IPS-18c (cell line): ENCODE measurements around the gene CSK.
A peak's percentile ranks its signal among the peaks of the same experiment; 100 is the strongest.

Experiments used
- H3K4me3 ChIP-seq: 2 replicates; pipeline ENCODE4 v1.7.0; 2013; ENCODE audit warnings: low read depth, mild to moderate bottlenecking, low read length, moderate library complexity; ENCODE audit not compliant: insufficient read depth
- H3K9me3 ChIP-seq: one replicate; pipeline ENCODE4 v1.6.1; 2013; ENCODE audit warnings: mild to moderate bottlenecking, low read length, moderate library complexity; ENCODE audit not compliant: control insufficient read depth, insufficient read depth

CSK gene

DNA sequence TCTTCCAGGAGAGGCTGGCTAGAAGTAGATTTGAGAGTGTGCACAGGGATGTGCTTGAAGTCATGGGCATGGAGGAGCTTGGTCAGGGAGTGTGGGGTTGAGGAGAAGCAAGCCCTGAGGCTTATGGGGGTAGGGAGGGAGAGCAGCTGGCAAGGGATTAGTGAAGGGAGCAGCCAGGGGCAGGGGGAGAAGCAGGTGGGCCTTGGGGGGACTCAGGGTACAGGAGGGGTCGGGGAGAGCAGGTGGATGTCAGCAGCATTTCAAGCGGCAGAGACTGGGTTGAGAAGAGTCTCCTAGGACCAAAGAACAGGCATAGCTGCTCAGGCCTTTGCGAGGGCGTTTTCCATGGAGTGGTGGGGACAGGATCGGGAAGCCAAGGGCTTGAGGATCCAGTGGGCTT is 27.4 kb downstream of the CSK start:
- no peak overlapping the region for H3K4me3 ChIP-seq
- peaks cover 2% of the 10 kb centered on the region for H3K9me3 ChIP-seq

DNA sequence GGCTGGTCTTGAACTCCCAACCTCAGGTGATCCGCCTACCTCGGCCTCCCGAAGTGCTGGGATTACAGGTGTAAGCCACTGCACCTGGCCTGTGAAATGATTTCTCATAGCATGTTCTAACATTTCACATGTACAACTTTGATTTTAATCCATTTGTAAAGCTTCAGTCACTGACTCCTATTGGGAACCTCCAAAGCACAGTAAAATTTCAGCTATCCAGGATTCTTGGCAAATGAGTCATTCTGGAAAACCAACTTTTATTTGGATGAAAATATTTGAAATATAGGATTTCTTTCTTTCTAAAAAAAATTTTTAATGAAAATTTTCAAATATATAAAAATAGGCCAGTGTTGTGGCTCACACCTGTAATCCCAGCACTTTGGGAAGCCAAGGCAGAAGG is 28.1 kb downstream of the CSK start:
- H3K4me3 ChIP-seq = no peak overlapping the region
- H3K9me3 ChIP-seq = peaks cover 2% of the 10 kb centered on the region

DNA sequence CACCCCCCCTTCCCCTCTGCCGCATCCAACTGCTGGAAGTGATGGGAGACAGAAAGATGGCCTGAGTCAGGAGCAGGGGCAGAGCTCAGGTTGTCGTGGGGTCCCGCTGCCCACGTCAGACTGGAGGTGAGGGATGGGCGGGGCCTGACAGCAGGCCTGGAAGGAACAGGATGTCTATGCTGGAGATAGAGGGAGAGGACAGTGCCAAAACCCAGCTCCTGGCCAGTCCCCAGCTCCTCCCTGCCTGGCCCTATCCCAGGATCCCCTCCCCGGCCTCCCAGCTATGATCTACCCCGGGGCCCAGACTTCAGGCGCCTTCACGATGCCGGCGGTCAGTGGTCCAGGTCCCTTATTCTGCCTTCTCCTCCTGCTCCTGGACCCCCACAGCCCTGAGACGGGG is 30.7 kb downstream of the CSK start, which contains the start of gene LMAN1L:
Gene LMAN1L (plus strand): TSS at position 303 of the 400 bp plus-strand sequence. CDS start 20 bp downstream, at position 323.
- Histone ChIP-seq H3K4me3 (no peak within 1 kb of the TSS), H3K9me3 (no peaks in the 10 kb centered on the region)

DNA sequence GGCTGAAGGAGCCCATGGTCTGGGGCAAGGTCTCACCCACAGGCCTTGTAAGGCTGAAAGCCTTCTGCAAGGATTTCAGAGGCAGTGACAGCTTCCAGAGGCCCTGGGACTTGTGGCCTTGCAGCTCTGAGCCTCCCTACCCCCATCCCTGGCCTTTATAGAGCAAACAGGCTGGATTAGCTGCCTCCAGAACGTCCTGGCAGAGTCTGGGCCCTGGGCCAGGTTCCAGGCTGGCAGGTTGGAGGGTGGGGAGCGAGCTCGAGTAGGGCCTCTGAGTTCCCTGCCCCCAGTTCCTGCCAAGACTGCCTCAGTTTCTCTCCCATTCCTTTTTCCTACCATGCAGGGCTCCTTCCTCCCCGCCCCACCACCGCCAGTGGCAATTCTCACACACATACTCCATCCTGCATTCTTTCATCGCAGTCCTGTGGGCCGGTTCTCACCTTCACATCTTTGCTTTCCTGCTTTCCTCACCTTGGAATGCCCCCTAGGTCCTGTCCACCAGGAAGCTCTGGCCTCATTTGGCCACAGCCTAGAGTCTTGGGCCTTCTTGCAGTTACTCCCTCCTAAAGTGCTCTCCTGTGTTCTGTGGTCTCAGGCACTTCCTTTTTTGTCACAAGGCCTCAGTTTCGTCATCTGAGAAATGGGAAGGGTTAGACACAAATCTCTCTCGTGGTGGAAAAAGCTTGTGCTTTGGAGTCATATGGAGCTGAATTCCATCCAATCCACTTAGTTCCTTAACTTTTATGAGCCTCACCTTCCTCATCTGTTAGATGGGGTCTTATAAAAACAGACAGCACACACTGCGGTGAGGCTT is 33.4 kb downstream of the CSK start:
- H3K4me3 ChIP-seq = no peak overlapping the region
- peaks cover 2% of the 10 kb centered on the region for H3K9me3 ChIP-seq

DNA sequence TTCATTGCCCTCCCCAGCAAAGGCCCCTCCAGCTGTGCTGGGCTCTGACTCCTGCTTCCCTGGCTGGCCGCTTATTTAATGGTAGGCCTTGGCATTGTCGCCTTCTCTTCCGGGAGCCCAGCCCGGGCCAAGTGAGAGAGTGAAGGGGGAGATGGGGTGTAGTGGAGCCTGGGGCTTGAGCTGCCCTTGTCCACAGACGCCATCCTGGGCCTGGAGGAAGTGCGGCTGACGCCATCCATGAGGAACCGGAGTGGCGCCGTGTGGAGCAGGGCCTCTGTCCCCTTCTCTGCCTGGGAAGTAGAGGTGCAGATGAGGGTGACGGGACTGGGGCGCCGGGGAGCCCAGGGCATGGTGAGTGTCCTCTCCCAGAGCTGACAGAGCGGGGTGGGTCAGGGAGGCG is 34.1 kb downstream of the CSK start:
- peaks cover 2% of the 10 kb centered on the region for H3K9me3 ChIP-seq

DNA sequence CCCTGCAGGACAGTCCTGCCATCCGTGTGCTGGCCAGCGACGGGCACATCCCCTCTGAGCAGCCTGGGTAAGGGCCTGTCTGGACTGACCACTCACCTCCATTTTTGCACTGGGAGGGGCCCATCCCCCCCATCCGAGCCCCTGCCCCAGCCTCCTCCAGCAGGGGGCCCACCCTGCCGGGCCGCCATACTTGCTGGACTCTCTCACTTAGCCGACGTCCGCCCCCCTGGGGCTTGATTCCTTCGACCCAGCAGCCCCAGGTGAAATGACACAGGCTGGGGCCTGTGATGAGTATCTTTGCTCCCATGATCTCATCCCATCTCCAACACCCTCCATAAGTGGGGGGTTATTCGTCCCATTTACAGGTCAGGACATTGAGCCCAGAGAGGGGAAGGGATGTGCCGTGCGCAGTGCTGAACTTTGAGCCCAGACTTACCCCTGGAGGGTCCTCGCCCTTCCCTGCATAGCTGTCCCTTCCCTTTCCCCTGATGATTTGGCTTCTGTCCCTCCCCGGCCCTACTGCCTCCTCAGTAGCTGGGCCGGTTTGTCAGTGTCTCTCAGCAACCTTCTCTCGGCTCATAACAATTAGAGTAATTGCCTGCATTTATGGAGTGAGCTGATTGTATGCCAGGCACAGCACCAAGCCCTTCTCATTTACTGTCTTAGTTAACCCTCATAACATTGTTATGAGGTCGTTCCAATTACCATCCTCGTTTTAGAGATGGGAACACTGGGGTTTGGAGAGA is 34.9 kb downstream of the CSK start:
- Histone ChIP-seq H3K9me3 (peaks cover 2% of the 10 kb centered on the region), H3K4me3 (no peak overlapping the region)

More for the DNA sequence above, 34.1 kb downstream of the CSK start:
- H3K4me3 ChIP-seq = no peak overlapping the region

DNA sequence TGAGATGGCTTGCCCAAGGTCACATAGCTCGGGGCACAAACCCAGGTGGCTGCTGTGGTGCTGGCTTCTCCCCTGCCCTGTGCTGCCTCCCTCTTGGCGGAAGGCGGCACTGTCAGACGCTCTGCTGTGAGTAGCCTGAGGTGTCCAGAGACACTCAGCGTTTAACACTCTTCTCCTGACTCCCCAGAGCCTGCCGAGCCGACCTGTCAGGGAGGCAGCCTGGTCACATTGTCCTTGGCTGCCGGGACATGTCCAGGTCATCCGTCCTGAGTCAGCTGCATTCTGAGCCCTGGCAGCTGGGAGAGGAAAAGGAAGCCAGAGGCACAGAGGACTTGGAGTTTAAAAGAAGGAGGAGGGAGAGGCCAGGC is 35.5 kb downstream of the CSK start:
- no peak overlapping the region for H3K4me3 ChIP-seq
- H3K9me3 ChIP-seq = peaks cover 2% of the 10 kb centered on the region

DNA sequence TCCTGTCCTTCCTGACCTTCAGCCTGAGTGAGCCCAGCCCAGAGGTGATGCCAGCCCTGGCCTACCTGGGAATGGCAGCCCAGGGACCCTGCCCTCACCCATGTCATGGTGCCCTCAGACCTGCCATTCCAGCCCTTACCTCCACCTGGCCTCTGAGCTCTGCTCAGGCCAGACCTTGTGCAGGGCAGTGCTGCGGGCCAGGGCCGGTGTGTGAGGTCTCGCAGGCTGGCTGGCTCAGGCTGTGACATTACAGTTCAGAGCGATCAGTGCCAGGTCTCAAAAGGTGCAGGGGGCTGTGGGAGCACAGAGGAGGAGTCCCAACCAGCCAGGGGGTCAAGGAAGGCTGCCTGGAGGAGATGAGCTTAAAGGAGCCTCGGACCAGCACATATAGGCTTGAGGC is 38.2 kb downstream of the CSK start:
- H3K9me3 ChIP-seq = peaks cover 2% of the 10 kb centered on the region
- no peak overlapping the region for H3K4me3 ChIP-seq

DNA sequence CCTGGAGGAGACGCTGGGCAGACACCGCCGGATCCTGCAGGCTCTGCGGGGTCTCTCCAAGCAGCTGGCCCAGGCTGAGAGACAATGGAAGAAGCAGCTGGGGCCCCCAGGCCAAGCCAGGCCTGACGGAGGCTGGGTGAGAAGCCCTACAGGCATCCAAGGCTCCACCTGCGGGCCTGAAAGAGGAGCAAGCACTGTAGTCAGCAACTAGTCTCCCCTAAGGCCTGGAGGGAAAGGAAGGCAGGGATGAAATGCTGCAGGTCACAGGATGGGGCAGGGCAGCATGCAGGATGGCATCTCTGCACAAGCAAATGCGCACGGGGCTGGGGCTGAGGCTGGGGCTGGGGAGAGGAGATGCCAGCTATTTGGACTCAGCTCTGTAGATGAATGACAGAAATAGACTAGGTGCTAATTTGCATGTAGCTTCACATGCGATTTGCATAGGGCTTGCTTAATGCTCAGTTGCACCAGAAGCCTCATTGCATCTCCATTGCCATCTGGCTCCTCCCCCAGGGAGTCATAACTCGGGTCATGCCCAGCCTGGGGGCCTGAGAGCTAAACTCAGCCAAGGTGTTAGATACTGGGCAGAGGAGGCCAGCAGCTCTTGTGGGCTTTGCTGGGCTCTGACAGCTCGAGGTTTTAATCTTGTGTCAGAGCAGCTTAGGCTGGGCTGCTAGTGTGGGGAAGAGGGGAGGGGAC is 39.4 kb downstream of the CSK start:
- H3K9me3 ChIP-seq = peaks cover 2% of the 10 kb centered on the region
- H3K4me3 ChIP-seq = no peak overlapping the region

DNA sequence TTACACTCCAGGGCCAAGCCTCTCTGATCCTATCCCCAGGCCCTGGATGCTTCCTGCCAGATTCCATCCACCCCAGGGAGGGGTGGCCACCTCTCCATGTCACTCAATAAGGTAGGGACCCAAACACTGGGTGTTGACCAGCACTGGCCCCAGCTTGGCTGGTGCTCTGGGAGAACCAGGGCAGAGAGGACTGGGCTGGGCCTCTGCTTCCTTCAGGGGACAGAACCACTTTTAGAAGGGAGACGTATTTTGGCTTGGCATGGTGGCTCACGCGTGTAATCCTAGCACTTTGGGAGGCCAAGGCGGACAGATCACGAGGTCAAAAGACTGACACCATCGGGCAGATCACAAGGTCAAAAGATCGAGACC is 39.9 kb downstream of the CSK start:
- H3K9me3 ChIP-seq = peaks cover 2% of the 10 kb centered on the region
- H3K4me3 ChIP-seq = no peak overlapping the region

DNA sequence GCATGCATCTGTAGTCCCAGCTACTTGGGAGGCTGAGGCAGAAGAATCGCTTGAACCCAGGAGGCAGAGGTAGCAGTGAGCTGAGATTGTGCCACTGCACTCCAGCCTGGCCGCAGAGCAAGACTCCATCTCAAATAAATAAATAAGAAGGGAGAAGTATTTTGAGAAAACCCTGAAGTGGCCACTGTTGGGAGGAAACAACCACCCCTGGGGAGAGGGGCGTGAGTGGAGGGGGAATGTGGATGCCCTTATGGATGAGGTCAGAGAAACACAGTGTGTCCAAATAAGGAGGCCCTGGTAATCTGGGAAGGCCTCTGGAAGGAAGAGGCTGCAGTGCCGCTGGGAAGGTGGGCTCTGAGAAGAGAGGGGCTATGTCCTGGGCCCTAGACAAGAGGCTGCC is 40.4 kb downstream of the CSK start:
- Histone ChIP-seq H3K9me3 (peaks cover 2% of the 10 kb centered on the region), H3K4me3 (no peak overlapping the region)

DNA sequence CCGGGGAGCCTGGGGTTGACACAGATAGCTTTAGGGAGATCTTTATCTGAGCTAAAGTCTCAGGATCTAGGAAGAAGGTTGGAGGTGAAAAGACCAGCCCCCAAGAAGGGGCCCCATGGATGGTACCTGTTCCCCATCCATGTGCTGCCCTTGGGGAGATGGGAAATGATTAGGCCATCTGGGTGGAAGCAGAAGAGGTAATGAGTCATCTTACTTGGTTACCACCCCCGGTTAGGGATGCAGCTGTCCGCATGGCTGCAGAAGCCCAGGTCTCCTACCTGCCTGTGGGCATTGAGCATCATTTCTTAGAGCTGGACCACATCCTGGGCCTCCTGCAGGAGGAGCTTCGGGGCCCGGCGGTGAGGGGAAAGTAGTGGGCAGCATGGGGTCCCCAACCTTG is 41.4 kb downstream of the CSK start:
- Histone ChIP-seq H3K9me3 (peaks cover 2% of the 10 kb centered on the region), H3K4me3 (no peak overlapping the region)

DNA sequence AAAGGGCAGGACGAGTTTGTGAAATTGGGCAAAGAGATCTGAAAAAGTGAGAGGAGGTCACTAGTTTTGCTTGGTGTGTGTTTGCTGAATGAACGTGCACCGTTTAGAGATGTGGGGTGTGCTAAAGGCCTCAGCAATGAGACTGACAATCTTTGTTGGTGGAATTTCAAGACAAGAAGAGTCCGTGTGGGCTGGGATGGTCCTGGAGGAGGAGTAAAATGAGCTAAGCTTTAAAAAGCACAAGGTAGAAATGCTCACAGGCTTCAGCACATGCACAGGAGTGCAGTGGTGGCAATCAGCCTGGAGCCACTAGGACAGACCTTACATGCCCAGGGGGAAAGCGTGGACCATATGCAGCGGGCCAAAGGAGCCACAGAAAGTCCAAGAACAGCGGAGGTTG is 43.1 kb downstream of the CSK start:
- Histone ChIP-seq H3K9me3 (no peaks in the 10 kb centered on the region), H3K4me3 (no peak overlapping the region)

DNA sequence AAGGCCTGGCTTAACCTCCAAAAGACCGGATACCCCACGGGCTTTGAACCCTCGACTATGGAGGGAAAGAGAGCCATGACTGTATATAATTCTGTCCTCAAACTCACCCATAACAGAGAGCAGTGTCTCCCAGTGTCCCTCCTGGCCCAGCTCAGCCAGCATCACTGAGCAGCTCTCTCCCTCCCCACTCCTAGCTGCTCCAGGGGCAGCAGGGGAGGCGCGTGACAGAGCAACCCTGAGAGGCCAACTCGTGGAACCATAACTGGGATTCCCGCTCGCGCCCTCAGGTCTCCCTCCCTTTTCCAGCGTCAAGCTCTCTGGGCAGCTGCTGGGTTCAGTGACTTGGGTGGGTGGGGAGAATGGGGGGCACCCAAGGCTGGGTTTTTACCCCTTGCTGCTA is 44.0 kb downstream of the CSK start:
- Histone ChIP-seq H3K9me3 (no peaks in the 10 kb centered on the region), H3K4me3 (no peak overlapping the region)

DNA sequence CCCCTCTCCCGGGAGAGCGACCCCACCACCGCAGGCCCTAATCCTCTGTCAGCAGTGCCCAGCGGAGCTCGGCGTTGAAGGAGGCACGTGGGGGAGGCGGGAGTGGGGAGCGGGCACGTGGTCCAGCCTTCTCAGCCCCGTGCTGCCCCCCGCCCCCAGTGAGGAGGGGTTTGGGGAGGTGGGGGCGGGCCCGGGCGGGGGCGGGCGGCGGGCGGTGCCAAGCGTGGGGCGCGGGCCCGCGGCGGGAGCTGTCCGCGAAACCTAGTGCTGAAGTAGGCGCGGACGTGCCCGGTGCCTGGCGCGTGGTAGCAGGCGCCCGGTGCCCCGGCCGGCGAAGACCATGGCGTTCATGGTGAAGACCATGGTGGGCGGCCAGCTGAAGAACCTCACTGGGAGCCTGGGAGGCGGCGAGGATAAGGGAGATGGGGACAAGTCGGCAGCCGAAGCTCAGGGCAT is 44.5 kb downstream of the CSK start, which contains the start of gene CPLX3:
Gene CPLX3 (plus strand): TSS at position 264 of the 456 bp plus-strand sequence. CDS start 77 bp downstream, at position 341.
- Histone ChIP-seq H3K9me3 (no peaks in the 10 kb centered on the region), H3K4me3 (peak within 1 kb of the TSS; percentile 9; the same call in 1 of the 2 replicates)

DNA sequence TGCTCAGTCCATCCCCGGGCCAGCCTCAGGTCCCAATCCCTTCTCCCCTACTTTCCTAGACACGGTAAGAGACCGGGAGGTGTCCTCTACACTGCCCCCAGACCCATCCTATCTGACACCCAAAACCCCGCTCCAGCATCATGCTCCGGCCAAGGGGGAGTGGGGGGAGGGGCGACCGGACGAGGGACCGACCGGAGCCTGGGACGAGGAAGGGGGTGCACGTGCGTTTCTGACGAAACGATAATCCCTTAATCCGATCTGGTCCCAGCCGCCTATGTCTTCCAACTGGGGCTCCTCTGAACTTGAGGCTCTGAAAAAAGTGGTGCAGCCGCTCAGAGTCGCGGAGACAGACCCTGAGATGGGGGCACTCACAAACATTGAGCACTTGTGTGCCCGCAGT is 45.0 kb downstream of the CSK start:
- Histone ChIP-seq H3K9me3 (no peaks in the 10 kb centered on the region), H3K4me3 (peak overlapping the region; percentile 9; the same call in 1 of the 2 replicates)

DNA sequence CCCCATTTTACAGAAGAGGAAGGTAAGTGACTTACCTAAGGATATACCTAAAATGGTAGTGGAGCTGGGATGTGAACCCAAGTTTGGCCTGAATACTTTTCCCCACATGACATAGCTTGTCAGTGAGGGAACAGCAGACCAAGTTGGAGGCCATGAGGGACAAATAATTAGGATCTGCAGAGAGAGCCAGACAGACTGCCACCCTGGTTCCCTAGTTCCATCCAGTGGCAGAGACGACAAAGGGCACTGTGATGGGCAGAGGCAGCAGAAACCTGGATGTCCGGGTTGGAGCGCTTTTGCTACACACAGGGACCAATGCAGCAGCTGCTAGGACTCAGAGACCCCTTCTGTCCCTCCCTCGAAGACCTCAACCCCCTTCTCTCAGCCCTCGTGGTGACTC is 45.7 kb downstream of the CSK start:
- no peaks in the 10 kb centered on the region for H3K9me3 ChIP-seq
- H3K4me3 ChIP-seq = no peak overlapping the region

DNA sequence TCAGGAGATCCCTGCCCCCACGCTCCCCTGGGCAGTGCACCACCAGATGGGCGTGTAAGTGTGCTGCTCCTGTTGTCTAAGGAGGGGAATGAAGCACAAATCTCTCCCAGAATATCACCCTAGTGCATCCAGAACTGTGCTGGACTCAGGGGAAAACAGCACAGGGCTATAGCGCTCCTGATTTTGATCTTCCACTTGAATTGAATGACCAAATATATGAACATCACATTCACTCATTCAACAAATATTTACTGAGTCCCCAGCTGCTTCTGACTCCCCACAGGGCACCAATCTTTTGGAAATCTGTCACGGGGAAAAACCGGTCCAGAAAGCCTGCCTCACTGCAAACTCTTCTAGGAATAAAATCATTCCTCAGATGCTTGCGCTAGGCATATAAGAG is 47.0 kb downstream of the CSK start:
- no peak overlapping the region for H3K4me3 ChIP-seq
- H3K9me3 ChIP-seq = no peaks in the 10 kb centered on the region
